HG02642 (cell line): ENCODE data around the gene BICD1.

ENCODE experiments used
- ATAC-seq: cut with Tn5 transposase; IDR thresholded peaks from one replicate; pipeline ENCODE4 v1.9.1; 2021; ENCODE audit warnings: mild to moderate bottlenecking; ENCODE audit not compliant: unreplicated experiment, poor library complexity

Gene BICD1

GRCh38 chr12:32395026-32395425, 288.4 kb downstream of the BICD1 start:
- no peak for ATAC-seq

- ATAC-seq = no peak
Observed at GRCh38 chr12:32397696-32398095, 291.0 kb downstream of the BICD1 start.

- ATAC-seq = no peak
Observed at GRCh38 chr12:32398181-32398580, 291.5 kb downstream of the BICD1 start.

GRCh38 chr12:32398816-32399369, 292.2 kb downstream of the BICD1 start:
- no peak for ATAC-seq

- peak; percentile 95 for ATAC-seq
Observed at GRCh38 chr12:32399370-32400113, 292.9 kb downstream of the BICD1 start, which contains the start of gene FGD4. Gene FGD4 (plus strand): TSS chr12:32399558.

GRCh38 chr12:32400114-32400672, 293.5 kb downstream of the BICD1 start:
- ATAC-seq = no peak

DNA sequence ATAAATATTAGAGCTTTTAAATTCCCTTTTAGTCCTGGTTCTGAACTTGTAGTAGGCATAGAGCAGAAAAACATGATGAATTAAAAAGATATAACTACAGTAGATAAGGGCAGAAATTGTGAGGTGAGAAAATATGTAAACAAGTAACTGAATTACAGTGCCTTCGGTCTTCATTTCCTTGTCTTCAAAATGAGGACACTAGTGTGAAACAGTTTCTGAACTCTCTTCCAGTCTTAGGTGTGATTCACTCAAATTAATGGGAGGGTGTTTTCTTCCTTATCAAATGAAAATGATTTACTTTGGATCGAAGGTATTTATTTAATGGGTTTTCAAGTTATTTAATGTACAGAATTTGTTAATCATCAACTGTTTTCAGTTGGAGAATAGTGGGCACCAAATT, 294.2 kb downstream of the BICD1 start:
- no peak for ATAC-seq

GRCh38 chr12:32402170-32402569, 295.5 kb downstream of the BICD1 start:
- ATAC-seq = no peak

- no peak for ATAC-seq
Observed at GRCh38 chr12:32402946-32403345, 296.3 kb downstream of the BICD1 start.

DNA sequence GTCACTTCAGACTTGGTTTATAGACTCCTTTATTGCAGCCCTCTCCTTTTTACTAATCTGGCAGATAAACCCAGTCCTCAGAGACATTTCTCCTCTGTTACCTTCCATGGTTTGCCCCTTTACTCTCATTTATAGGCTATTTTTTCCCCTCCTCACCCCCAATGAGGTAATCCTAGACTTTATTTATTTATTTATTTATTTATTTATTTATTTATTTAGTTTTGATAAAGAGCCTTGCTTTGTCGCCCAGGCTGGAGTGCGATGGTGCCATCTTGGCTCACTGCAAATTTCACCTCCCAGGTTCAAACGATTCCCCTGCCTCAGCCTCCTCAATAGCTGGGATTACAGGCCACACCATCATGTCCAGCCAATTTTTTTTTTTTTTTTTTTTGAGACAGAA, 301.1 kb downstream of the BICD1 start:
- no peak for ATAC-seq

DNA sequence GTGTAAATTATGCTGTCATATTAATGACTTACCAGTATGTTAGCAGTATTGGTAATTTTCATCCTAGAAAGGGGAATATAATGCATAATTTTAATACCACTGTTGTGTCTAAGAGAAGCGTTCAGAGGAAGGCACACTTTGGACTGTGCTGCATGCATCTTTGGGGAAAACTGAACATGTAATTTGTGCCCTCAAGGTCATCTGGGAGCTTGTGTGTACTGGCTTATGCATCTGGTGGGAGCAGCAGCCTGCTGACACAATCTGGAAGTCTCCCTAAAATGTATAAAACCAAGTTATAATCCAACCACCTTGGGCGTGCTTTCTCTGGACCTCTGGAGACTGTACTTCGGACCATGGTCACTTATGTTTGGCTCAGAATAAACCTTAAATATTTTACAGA, 306.8 kb downstream of the BICD1 start:
- no peak for ATAC-seq

DNA sequence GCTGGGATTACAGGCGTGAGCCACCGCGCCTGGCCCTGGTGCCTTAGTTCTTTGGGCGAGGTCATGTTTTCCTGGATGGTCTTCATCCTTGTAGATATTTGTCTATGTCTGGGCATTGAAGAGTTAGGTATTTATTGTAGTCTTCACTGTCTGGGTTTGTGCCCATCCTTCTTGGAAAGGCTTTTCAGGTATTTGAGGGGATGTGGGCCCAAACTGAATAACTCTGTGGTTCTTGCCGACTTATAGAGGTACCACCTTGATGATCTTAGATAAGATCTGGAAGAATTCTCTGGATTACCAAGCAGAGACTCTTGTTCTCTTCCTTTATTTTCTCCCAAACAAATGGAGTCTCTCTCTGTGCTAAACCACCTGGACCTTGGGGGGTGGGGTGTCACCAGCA, 311.6 kb downstream of the BICD1 start:
- ATAC-seq = no peak

- no peak for ATAC-seq
Observed at GRCh38 chr12:32418903-32419519, 312.4 kb downstream of the BICD1 start.

DNA sequence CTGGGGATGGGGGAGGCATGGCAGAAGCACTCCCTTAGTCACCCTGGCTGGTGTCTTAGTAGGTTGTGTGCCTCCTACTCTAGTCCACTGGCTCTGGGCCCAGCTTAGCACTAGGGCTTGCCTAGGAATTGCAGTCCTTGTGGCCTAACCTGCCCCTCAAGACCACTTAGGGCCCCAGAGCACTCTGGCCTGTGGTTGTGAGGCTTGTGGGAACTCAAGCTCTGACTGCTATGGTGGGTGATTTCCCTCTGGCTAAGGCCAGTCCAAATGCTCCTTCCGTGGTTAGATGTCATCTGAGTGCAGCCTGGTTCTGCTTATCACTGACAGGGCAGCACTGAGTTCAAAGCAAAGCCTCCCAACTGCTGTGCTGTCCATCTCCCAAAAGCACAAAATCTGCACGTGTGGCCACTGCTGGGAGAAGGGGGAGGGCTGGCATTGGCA, 312.9 kb downstream of the BICD1 start:
- ATAC-seq = no peak

GRCh38 chr12:32420356-32420755, 313.7 kb downstream of the BICD1 start:
- ATAC-seq = no peak

DNA sequence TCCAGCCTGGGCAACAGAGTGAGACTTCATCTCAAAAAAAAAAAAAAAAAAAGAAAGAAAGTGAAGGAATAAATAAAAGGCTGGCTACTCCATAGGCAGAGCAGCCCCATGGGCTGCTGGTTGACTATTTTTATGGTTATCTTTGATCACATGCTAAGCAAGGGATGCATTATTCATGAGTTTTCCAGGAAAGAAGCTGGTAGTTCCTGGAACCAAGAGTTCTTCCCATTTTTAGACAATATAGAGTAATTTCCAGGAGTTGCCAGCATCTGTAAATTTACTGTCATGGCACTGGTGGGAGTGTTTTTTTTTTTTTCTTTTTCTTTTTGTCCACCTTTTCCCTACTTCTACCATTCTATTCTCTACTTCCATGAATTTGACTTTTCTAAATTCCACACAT, 316.9 kb downstream of the BICD1 start:
- no peak for ATAC-seq

DNA sequence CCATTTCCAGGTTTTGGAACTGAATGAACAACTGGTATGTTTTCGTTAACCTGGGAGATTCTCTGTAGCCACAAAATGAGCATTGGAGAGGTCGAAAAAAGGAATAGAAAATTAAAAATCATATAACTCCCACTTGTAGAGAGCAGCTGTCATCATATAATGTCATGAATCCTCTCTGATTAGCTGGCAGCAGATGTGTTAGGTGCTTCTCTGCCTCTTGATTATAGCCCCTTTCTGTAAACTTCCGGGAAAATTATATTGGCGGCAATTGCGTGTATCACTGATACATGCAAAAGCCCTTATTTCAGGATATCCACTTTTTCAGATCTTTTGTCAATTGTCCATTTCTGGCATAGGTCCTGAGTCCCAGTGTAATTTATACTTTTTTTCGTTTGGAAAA, 324.4 kb downstream of the BICD1 start:
- no peak for ATAC-seq
